ENCODE data around the gene POLG.

Gene POLG

GRCh38 chr15:89323825-89324224 is 10.8 kb downstream of the POLG start:
- ChIA-PET CTCF (interaction anchor here (1.0 to 1.6 kb wide), 3 partner anchors 9 to 35 kb away, joined by 3 to 5 read pairs (median 3); no protein-coding TSS in a partner anchor), POLR2A (interaction anchor here (1.2 kb wide), 1 partner anchor 11 kb away, joined by 7 read pairs; no protein-coding TSS in a partner anchor)
- H3K4me1 ChIP-seq (ENCODE audit: control insufficient read depth, insufficient read depth, low read length) = no peaks in the 10 kb centered on the region

GRCh38 chr15:89322822-89323221 is 11.8 kb downstream of the POLG start:
- H3K4me1 ChIP-seq (ENCODE audit: control insufficient read depth, insufficient read depth, low read length) = no peaks in the 10 kb centered on the region
- TF ChIP-seq ZNF10 (tag by site-specific recombination; IDR thresholded peaks at IDR 0.05) (no peak), ZBTB8A (tag by site-specific recombination; IDR thresholded peaks at IDR 0.05) (no peak)
- TF ChIP-seq, protein P1, sequence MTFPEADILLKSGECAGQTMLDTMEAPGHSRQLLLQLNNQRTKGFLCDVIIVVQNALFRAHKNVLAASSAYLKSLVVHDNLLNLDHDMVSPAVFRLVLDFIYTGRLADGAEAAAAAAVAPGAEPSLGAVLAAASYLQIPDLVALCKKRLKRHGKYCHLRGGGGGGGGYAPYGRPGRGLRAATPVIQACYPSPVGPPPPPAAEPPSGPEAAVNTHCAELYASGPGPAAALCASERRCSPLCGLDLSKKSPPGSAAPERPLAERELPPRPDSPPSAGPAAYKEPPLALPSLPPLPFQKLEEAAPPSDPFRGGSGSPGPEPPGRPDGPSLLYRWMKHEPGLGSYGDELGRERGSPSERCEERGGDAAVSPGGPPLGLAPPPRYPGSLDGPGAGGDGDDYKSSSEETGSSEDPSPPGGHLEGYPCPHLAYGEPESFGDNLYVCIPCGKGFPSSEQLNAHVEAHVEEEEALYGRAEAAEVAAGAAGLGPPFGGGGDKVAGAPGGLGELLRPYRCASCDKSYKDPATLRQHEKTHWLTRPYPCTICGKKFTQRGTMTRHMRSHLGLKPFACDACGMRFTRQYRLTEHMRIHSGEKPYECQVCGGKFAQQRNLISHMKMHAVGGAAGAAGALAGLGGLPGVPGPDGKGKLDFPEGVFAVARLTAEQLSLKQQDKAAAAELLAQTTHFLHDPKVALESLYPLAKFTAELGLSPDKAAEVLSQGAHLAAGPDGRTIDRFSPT (tag by site-specific recombination; IDR thresholded peaks at IDR 0.05) = peak; percentile 34; the same call in 1 of the 2 replicates
- TF ChIP-seq, protein P2, sequence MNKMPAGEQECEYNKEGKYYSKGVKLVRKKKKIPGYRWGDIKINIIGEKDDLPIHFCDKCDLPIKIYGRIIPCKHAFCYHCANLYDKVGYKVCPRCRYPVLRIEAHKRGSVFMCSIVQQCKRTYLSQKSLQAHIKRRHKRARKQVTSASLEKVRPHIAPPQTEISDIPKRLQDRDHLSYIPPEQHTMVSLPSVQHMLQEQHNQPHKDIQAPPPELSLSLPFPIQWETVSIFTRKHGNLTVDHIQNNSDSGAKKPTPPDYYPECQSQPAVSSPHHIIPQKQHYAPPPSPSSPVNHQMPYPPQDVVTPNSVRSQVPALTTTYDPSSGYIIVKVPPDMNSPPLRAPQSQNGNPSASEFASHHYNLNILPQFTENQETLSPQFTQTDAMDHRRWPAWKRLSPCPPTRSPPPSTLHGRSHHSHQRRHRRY (tag by site-specific recombination; IDR thresholded peaks at IDR 0.05) = no peak
- CTCF ChIA-PET = interaction anchor here (1.4 to 1.6 kb wide), 2 partner anchors 15 to 36 kb away, joined by 3 read pairs; no protein-coding TSS in a partner anchor
- no peak overlapping the region for H3K4me3 ChIP-seq (ENCODE audit: low read depth, low read length)
- POLR2A ChIA-PET = interaction anchor here (0.6 to 1.2 kb wide), 4 partner anchors 8 to 12 kb away, joined by 3 to 7 read pairs (median 4); partner anchors contain the start of gene POLG
- H3K9me3 ChIP-seq (ENCODE audit: control insufficient read depth, insufficient read depth, low read depth, low read length) = no peaks in the 10 kb centered on the region
- H3K36me3 ChIP-seq (ENCODE audit: control insufficient read depth in 2 of 2, insufficient read depth in 1 of 2, low read length in 2 of 2) = peaks cover 76 to 100% of the 10 kb centered on the region in 2 experiments
- no peak overlapping the region for H3K27ac ChIP-seq (ENCODE audit: extremely low read depth, low read depth, low read length)

More at GRCh38 chr15:89323825-89324224, 10.8 kb downstream of the POLG start:
- H3K27ac ChIP-seq (ENCODE audit: extremely low read depth, low read depth, low read length) = peak overlapping the region; percentile 28; the same call in 1 of the 2 replicates
- H3K36me3 ChIP-seq (ENCODE audit: control insufficient read depth in 2 of 2, insufficient read depth in 1 of 2, low read length in 2 of 2) = peaks cover 77 to 100% of the 10 kb centered on the region in 2 experiments
- no peaks in the 10 kb centered on the region for H3K9me3 ChIP-seq (ENCODE audit: control insufficient read depth, insufficient read depth, low read depth, low read length)
- TF ChIP-seq SP2 (tag by site-specific recombination; IDR thresholded peaks at IDR 0.05) = no peak
- no peak for TF ChIP-seq ZEB2 (tag by site-specific recombination; IDR thresholded peaks at IDR 0.05)
- TF ChIP-seq ZNF148 (tag by site-specific recombination; IDR thresholded peaks at IDR 0.05; ENCODE audit: borderline replicate concordance) = no peak
- no peak for TF ChIP-seq PRDM1 (tag by site-specific recombination; IDR thresholded peaks at IDR 0.05)
- no peak for TF ChIP-seq ZNF324 (tag by site-specific recombination; IDR thresholded peaks at IDR 0.05)
- TF ChIP-seq ZNF843 (tag by site-specific recombination; IDR thresholded peaks at IDR 0.05) = no peak
- no peak for TF ChIP-seq ZBTB48 (tag by site-specific recombination; IDR thresholded peaks at IDR 0.05)
- no peak for TF ChIP-seq ZNF26 (tag by site-specific recombination; IDR thresholded peaks at IDR 0.05)
- TF ChIP-seq ZBTB49 (tag by site-specific recombination; IDR thresholded peaks at IDR 0.05; ENCODE audit: low read depth) = no peak
- TF ChIP-seq REPIN1 (tag by site-specific recombination; IDR thresholded peaks at IDR 0.05; ENCODE audit: low read depth) = no peak
- TF ChIP-seq ZNF561 (tag by site-specific recombination; IDR thresholded peaks at IDR 0.05; ENCODE audit: borderline replicate concordance) = no peak
- TF ChIP-seq KLF10 (tag by site-specific recombination; IDR thresholded peaks at IDR 0.05) = no peak
- H3K4me3 ChIP-seq (ENCODE audit: low read depth, low read length) = no peak overlapping the region
